Right lobe of liver (tissue), 4 donors: Measurements from ENCODE around the gene RNLS.

Experiments
- CTCF ChIP-seq, 4 donors: fragments of 200-600 bp in 3 of 4; fragments of 450-650 bp in 1 of 4; IDR thresholded peaks; one replicate each; pipeline versions ENCODE4 v1.5.1 to v1.8.0; 2016 to 2022; ENCODE audit warnings: antibody characterized with exemption in 4 of 4, mild to moderate bottlenecking in 2 of 4
- POLR2A ChIP-seq: fragments of 450-650 bp; IDR thresholded peaks from one replicate; pipeline ENCODE4 v1.6.1; 2017; ENCODE audit warnings: antibody characterized with exemption, mild to moderate bottlenecking
- donor health status: DM: no; HTN: no; CAD: no.
- donor health status: DM: no; HTN: no; CAD: no.
- donor health status: DM: no; HTN: yes; CAD: no.

- TF ChIP-seq CTCF (IDR thresholded peaks at IDR 0.05) (no peak), POLR2A (no peak)
Observed at GRCh38 chr10:88421590-88421989, 161.5 kb downstream of the RNLS start.
